ENCODE results near the gene NUMB.

The NUMB gene

DNA sequence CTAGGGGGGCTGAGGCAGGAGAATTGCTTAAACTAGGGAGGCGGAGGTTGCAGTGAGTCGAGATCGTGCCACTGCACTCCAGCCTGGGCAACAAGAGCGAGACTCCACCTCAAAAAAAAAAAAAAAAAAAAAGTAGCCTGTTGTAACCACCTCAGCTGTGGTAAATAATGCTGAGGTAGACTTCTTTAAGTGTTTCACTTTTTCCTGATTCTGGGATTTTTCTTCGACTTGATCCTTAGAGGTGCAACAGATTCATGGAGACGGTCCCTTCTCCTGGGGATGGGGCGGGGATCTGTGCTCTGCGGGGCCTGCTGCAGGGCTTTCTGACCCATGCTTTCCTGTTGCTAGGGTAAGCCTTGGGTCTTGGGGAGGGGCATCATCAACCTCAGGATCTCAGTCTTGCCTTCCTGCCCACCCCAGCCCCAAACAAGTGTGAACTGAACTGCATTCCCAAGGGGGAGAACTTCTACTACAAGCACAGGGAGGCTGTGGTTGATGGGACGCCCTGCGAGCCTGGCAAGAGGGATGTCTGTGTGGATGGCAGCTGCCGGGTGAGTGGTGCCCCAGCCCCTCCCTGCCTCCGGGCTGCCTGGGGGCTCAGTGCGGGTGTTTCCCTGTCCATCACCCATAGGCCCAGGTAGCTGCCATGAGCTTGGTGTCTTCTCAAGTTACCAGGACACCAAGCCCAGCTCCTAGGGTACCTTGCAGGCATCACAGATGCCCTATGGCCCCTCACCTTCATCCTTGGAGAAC is 208.6 kb downstream of the NUMB start:
- no peak overlapping the region for H3K4me3 ChIP-seq (ENCODE audit: low read length)
- DNase-seq (ENCODE audit: low read depth): no peak
- TF ChIP-seq, protein P1, sequence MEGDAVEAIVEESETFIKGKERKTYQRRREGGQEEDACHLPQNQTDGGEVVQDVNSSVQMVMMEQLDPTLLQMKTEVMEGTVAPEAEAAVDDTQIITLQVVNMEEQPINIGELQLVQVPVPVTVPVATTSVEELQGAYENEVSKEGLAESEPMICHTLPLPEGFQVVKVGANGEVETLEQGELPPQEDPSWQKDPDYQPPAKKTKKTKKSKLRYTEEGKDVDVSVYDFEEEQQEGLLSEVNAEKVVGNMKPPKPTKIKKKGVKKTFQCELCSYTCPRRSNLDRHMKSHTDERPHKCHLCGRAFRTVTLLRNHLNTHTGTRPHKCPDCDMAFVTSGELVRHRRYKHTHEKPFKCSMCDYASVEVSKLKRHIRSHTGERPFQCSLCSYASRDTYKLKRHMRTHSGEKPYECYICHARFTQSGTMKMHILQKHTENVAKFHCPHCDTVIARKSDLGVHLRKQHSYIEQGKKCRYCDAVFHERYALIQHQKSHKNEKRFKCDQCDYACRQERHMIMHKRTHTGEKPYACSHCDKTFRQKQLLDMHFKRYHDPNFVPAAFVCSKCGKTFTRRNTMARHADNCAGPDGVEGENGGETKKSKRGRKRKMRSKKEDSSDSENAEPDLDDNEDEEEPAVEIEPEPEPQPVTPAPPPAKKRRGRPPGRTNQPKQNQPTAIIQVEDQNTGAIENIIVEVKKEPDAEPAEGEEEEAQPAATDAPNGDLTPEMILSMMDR (conservative IDR thresholded peaks at IDR 0.05; ENCODE audit: low read length): no peak

DNA sequence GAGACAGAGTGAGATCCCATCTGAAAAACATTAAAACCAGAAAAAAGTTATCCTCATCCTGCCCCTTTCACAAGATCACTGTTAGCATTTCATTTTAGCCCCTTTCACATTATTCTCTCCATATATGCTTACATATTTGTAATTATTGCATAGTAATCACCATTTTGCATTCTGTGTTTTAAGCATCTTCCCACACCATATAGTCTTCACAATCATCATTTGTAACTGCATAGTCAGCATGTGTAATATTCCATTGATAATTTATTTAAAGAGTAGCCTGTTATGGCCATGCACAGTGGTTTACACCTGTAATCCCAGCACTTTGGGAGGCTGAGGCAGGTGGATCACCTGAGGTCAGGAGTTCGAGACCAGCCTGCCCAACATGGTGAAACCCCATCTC is 209.2 kb downstream of the NUMB start:
- H3K4me3 ChIP-seq (ENCODE audit: low read length): no peak overlapping the region
- TF ChIP-seq, protein P1 (conservative IDR thresholded peaks at IDR 0.05; ENCODE audit: low read length): no peak
- DNase-seq (ENCODE audit: low read depth): no peak

GRCh38 chr14:73248108-73248868 is 210.1 kb downstream of the NUMB start:
- H3K4me3 ChIP-seq (ENCODE audit: low read length): no peak overlapping the region
- DNase-seq (ENCODE audit: low read depth): no peak
- TF ChIP-seq, protein P1 (conservative IDR thresholded peaks at IDR 0.05; ENCODE audit: low read length): no peak

DNA sequence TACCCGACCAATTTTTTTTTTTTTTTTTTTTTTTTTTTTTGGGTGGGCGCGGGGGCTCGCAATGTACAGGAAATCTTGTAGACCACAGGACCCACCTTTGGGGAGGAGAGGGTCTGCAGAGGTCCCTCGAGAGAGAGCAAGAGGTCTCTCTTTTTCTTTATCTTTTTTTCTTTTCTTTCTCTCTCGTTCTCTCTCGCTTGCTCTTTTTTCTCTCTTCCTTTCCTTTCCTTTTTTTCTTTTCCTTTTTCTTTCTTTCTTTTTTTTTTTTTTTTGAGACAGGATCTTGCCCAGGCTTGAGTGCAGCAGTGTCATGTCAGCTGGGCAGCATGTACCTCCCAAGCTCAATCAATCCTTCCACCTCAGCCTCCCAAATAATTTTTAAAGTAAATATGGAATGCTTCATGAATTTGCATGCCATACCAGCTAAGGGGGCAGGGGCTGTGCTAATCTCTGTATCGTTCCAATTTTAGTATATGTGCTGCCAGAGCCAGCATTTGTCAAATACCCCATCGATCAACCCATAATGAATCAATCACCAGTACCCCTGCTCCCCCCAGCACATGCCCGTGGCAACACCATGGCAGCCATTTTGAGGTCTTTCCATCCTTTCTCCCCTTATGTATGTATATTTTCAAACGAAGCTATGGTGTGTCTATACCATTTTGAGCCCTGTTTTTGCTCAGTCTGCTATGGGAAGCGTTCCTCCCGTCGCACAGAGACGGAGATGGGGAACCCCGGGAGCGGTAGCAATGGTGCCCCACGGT is 211.8 kb downstream of the NUMB start:
- TF ChIP-seq, protein P1 (conservative IDR thresholded peaks at IDR 0.05; ENCODE audit: low read length): no peak
- H3K4me3 ChIP-seq (ENCODE audit: low read length): peak overlapping the region; percentile 58
- no peak for DNase-seq (ENCODE audit: low read depth)

GRCh38 chr14:73245480-73246325 is 212.6 kb downstream of the NUMB start:
- peak; percentile 44 for DNase-seq (ENCODE audit: low read depth)
- H3K4me3 ChIP-seq (ENCODE audit: low read length): peak overlapping the region; percentile 58
- TF ChIP-seq, protein P1 (conservative IDR thresholded peaks at IDR 0.05; ENCODE audit: low read length): no peak

DNA sequence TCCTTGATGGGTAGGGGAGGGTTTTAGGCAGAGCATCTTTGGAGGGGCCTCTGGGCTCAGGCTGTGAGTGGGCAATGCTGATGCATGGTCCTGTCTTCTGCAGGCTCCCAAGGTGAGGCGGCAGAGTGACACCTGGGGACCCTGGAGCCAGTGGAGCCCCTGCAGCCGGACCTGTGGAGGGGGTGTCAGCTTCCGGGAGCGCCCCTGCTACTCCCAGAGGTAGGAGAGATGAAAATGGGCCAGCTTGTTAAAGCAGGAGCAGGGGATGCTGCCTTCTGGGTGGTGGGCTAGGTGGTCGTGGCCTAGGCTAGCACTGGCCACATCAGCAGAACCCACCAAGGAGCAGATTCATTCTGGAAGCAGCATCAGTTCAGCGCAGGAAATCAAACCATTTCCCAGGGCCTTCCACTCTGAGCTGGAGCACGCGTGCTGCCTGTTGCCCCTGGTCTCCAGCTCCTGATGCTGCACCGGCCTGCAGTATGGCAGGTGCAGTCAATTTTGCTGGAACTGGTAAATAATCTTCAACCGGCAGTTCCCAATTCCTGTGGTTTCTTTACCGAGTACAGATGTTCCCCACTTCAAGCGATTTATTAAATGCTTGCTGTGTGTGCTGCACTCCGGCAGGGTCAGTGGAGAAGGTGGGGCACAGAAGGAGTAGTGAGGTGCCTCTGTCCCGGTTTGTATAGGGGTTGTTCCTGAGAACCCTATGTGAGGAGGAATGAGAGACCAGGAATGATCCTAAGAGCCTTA is 213.6 kb downstream of the NUMB start:
- no peak overlapping the region for H3K4me3 ChIP-seq (ENCODE audit: low read length)
- DNase-seq (ENCODE audit: low read depth): no peak
- TF ChIP-seq, protein P1 (conservative IDR thresholded peaks at IDR 0.05; ENCODE audit: low read length): no peak

Measured in AG10803 (cell line).